HCT116 (cell line): Measurements from ENCODE around the gene SLC22A23.

Experiments
- CTCF ChIP-seq, 3 experiments: fragments of 200-600 bp in 1 of 3; sonication (generic) in 1 of 3; IDR thresholded peaks in 2 of 3; conservative IDR thresholded peaks in 1 of 3; 2 replicates each; pipeline ENCODE4 v1.5.1; 2012 to 2017; ENCODE audit warnings: low read depth in 2 of 3, low read length in 2 of 3, antibody characterized with exemption in 1 of 3, borderline replicate concordance in 1 of 3, control low read depth in 1 of 3, mild to moderate bottlenecking in 1 of 3, mixed read lengths in 1 of 3, mixed run types in 1 of 3, moderate library complexity in 1 of 3; ENCODE audit not compliant: insufficient read depth in 1 of 3
- EZH2 ChIP-seq: fragments of 200-600 bp; sonication (generic); IDR thresholded peaks from 2 replicates; pipeline ENCODE4 v1.6.1; 2017; ENCODE audit warnings: antibody characterized with exemption, mixed run types
- FOSL1 ChIP-seq: IDR thresholded peaks from 2 replicates; pipeline ENCODE4 v1.6.1; 2012; ENCODE audit warnings: low read depth
- MAX ChIP-seq: IDR thresholded peaks from 2 replicates; pipeline ENCODE4 v1.6.1; 2012
- POLR2A ChIP-seq: IDR thresholded peaks from 2 replicates; pipeline ENCODE4 v1.7.0; 2011; ENCODE audit warnings: borderline replicate concordance; ENCODE audit not compliant: insufficient read depth, insufficient read length; ENCODE audit errors: extremely low read depth
- POLR2AphosphoS5 ChIP-seq: IDR thresholded peaks from 2 replicates; pipeline ENCODE4 v1.6.1; 2011; ENCODE audit warnings: mild to moderate bottlenecking, low read depth, low read length, moderate library complexity
- RAD21 ChIP-seq: IDR thresholded peaks from 2 replicates; pipeline ENCODE4 v1.6.1; 2012; ENCODE audit warnings: low read depth, mild to moderate bottlenecking
- REST ChIP-seq: IDR thresholded peaks from 2 replicates; pipeline ENCODE4 v1.6.1; 2012; ENCODE audit warnings: low read depth

GRCh38 chr6:3468585-3468984 lies 11.7 kb upstream of the SLC22A23 start:
- TF ChIP-seq CTCF (IDR thresholded peaks at IDR 0.05 in 2 of 3, conservative IDR thresholded peaks at IDR 0.05 in 1 of 3; ENCODE audit: borderline replicate concordance in 1 of 3, insufficient read depth in 1 of 3, low read depth in 2 of 3, low read length in 2 of 3), result no peak
- TF ChIP-seq EZH2, result no peak
- TF ChIP-seq POLR2AphosphoS5, result no peak
- TF ChIP-seq REST, result no peak
- no peak for TF ChIP-seq POLR2A
- TF ChIP-seq RAD21, result no peak
- TF ChIP-seq MAX, result no peak
- TF ChIP-seq FOSL1, result no peak
